Astrocyte of the hippocampus (primary cell): ENCODE measurements around the gene TACC2.
"Not testable (repeated sequence)": the region's sequence is repeated elsewhere in the genome, so short reads cannot be mapped to it uniquely, and the experiment has no call there.

ENCODE experiments used
- DNase-seq: peaks from one replicate; pipeline ENCODE4 v3.0.0; 2011; ENCODE audit warnings: low read depth, low spot score

TACC2 gene

GRCh38 chr10:121983852-121984251, 5.1 kb upstream of the TACC2 start:
- DNase-seq: no peak

GRCh38 chr10:121984463-121984862, 4.5 kb upstream of the TACC2 start:
- DNase-seq: no peak

- no peak for DNase-seq
Measured at GRCh38 chr10:121990015-121990677, 1.2 kb downstream of the TACC2 start.

- DNase-seq: not testable (repeated sequence)
Measured at GRCh38 chr10:121991727-121992126, 2.8 kb downstream of the TACC2 start.

GRCh38 chr10:121994429-121994941, 5.5 kb downstream of the TACC2 start:
- peak; percentile 39 for DNase-seq

- DNase-seq: no peak
Measured at GRCh38 chr10:121998462-121998861, 9.5 kb downstream of the TACC2 start.

GRCh38 chr10:121999301-121999700, 10.3 kb downstream of the TACC2 start:
- no peak for DNase-seq

GRCh38 chr10:122001698-122002097, 12.7 kb downstream of the TACC2 start:
- no peak for DNase-seq

- no peak for DNase-seq
Measured at GRCh38 chr10:122007415-122007814, 18.5 kb downstream of the TACC2 start.

GRCh38 chr10:122010405-122011050, 21.6 kb downstream of the TACC2 start:
- peak; percentile 68 for DNase-seq

- DNase-seq: no peak
Measured at GRCh38 chr10:122012731-122013130, 23.8 kb downstream of the TACC2 start.

GRCh38 chr10:122013311-122013780, 24.4 kb downstream of the TACC2 start:
- no peak for DNase-seq

GRCh38 chr10:122014652-122015248, 25.8 kb downstream of the TACC2 start:
- DNase-seq: no peak

- DNase-seq: not testable (repeated sequence)
Measured at GRCh38 chr10:122017926-122018325, 29.0 kb downstream of the TACC2 start.

- DNase-seq: no peak
Measured at GRCh38 chr10:122018491-122018890, 29.5 kb downstream of the TACC2 start.

GRCh38 chr10:122018951-122019413, 30.0 kb downstream of the TACC2 start:
- no peak for DNase-seq

GRCh38 chr10:122019414-122019975, 30.5 kb downstream of the TACC2 start:
- peak; percentile 47 for DNase-seq

GRCh38 chr10:122020226-122020625, 31.3 kb downstream of the TACC2 start:
- no peak for DNase-seq

GRCh38 chr10:122021379-122021778, 32.4 kb downstream of the TACC2 start:
- DNase-seq: no peak

- DNase-seq: no peak
Measured at GRCh38 chr10:122021828-122022227, 32.9 kb downstream of the TACC2 start.

- DNase-seq: no peak
Measured at GRCh38 chr10:122022276-122022675, 33.3 kb downstream of the TACC2 start.

- not testable (repeated sequence) for DNase-seq
Measured at GRCh38 chr10:122023257-122023656, 34.3 kb downstream of the TACC2 start.
